Activated CD4-positive, alpha-beta T cell treated with anti-CD3 and anti-CD28 coated beads, Interleukin-2, amount 50 U/mL, for 4 hours (primary cell): Measurements from ENCODE around the gene RPL11.
"Not testable (repeated sequence)": the region's sequence is repeated elsewhere in the genome, so short reads cannot be mapped to it uniquely, and the experiment has no call there.

ENCODE experiments used
- DNase-seq, 2 experiments: peaks; one replicate each; pipeline ENCODE4 v3.0.0-alpha.2; 2020

Gene RPL11

DNA sequence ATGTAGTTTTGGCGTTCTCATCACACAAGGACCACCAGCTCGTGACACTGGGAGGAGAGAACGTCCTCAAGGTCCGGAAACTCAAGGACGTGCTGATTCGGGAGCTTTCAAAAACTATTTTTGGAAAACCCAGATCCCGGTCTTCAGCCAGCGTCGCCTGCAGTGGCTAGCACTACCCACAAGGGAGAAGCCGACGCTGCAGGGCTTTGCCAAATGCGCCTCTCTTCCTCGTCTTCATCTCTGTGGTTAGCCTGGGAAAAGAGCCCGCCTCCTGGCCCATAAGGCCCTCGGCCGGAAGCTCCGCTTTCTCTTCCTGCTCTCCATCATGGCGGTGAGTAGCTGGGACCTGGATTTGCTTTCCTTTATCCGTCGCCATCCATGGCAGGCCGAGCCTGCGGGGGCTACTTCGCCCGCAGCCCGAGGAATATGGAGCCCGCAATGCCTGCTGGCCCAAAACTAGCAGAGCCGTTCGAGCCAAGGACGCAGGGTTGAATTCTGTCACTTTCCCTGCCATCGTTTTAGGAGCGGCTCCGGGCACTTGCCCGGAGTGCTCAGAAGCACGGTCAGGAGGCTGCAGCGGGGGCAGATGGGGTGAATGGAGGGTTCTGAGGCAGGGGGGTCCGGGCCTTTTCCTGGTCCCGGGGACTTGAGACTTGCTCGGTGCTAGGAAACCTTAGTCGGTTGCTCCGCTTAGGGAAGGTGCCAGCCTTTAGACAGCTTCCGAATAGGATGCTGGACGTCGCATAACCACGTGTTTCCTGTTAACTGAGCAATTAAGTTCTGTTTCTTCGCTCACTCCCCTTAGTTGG, at the start of gene RPL11:
Gene RPL11 (plus strand): TSS at position 308 of the 809 bp plus-strand sequence. CDS start 18 bp downstream, at position 326.
- DNase-seq = peak; percentile 84 to 86

DNA sequence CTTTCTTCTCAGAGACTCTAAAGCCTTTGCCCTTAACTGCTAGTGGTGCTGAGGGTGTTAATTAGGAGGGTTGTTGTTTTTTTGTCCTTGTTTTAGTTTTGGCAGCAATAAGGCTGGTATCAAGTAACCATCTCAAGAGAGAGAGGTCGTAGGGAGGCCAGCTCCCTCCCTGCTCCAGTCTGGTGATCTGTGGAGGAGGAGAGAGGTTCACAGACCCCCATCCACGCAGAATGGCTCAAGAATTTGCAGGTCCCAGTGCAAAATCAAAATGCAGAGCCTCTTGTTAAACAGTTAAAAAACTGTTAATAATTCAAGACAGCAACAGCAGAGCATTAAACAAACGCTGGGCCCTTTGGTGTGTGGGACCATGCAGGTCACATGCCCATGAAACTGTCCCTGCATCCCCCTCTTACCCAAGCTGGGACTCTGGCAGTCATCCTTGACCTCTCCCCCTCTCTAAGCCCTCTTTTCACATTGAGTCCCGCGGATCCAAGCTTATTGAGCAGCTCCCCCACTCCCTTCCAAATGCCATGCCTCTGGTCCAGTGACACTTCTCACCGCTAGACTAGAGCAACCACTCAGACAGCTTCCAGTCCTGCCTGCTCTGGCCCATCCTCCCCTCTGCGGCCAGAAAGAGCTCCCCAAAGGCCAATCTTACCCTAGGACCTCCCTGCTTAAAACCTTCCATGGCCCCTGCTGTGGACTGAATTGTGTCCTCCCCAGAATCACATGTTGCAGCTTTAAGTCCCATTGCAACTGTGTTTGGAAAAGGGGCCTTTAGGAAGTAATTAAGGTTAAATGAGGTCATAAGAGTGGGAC, 47.7 kb upstream of the RPL11 start:
- no peak for DNase-seq

DNA sequence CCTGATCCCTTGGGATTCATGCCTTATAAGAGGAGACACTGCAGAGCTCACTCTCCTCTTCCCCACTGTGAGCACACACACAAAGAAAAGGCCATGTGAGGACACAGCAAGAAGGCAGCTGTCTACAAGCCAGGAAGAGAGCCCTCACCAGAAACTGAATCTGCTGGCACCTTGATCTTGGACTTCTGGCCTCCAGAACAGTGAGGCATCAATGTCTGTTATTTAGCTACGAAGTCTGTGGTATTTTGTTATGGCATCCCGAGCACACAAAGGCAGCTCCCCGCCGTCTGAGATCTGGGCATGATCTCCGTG, 47.1 kb upstream of the RPL11 start:
- DNase-seq = no peak

DNA sequence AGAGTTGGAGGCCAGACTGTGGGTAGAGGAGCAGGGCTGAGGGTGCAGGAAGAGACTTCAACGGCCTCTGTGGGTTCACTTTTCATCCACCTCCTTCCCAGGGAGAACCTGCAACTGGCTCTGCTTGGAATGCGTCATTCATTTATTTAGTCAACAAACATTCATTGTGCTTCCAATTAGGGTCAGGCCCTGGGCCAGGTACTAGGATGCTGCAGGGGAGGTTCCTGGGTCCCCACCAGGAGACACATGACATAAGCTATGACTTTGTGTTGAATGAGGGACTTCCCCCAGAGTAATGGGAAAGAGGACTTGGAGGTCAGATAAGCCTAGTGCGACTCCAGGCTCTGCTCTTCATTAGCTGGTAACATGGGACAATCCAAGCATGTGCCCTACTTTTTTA, 46.3 kb upstream of the RPL11 start:
- no peak for DNase-seq

DNA sequence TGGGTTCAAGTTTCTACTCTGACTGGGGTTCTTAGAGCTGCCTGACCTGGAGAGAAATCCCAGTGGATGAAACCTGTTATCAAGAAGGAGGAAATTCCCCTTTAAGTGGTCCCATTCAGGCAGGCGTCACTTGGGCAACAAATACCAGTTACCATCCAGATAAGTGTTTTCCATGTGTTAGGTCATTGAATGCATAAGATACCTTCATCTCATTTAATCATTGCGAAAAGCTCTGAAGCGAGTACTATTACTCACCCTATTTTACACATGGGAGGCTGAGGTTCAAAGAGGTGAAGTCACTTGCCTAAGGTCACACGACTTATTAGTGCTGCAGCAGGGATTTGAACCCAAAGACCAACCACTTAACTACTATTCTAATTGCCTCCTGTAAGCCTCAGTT, 45.5 kb upstream of the RPL11 start:
- no peak for DNase-seq

DNA sequence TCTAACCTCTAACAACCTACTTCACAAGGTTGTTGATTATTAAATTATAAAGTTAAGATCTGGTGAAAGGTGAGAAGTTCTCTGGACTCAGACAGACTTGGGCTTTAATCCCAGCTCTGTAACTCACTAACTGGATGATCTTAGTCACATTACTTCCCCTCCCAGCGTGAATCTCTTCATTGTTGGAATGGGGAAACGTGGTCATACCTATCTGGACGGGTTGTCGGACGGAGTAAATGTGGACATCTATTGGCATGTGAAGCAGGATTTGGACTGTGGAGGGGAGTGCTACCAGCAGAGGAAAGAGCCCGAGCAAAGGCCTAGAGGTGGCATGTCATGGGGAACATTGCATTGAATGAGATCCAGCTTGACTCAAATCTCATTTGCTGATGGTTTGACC, 45.1 kb upstream of the RPL11 start:
- no peak for DNase-seq

DNA sequence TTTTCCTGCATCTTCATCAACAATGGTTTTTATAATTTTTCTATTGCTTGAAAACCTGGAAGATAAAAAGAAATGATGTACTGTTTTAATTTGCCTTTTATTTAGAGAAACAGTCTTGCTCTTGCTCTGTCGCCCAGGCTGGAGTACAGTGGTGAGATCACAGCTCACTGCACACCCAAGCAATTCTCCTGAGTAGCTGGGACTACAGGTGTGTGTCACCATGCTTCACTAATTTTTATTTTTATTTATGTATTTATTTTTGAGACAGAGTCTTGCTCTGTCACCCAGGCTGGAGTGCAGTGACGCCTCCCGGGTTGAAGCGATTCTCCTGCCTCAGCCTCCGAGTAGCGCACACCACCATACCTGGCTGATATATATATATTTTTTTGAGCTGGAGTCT, 43.0 kb upstream of the RPL11 start:
- DNase-seq = no peak

DNA sequence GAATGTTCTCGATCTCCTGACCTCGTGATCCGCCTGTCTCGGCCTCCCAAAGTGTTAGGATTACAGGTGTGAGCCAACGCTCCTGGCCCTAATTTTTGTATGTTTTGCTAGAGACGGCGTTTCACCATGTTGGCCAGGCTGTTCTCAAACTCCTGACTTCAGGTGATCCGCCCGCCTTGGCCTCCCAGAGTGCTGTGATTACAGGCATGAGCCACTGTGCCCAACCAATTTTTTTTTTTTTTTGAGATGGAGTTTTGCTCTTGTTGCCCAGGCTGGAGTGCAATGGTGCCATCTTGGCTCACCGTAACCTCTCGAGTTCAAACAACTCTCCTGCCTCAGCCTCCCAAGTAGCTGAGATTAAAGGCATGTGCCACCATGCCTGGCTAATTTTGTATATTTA, 42.4 kb upstream of the RPL11 start:
- DNase-seq = not testable (repeated sequence)

DNA sequence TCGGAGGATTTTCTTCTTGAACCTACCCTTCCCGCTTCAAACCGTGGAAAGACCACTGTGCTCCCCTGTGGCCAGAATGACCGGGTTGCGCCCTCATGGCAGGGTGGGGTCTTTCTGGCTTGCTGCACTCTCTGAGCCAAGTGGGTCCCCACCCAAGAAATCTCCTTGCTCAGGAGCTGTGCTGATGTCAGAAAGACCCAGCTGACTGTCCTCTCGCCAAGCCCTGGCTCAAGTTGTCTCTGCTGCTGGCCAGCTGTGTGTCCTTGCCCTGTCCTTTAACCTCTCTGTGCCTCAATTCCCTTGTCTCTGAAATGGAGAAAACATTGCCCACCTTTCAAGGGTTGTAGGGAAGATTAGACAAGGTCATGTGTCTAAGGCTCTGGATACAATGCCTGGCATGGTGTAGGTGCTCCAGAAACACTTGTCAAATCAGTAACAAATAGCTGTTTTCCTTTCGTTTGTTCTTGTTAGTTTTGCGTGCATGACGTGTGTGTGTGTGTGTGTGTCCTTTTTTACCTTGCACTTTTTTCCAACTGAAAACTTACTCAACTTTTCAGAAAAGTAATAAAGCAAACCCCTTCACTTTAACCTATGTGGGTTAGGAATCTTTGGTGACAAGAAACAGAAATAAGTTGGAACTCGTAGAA, 41.1 kb upstream of the RPL11 start:
- no peak for DNase-seq

DNA sequence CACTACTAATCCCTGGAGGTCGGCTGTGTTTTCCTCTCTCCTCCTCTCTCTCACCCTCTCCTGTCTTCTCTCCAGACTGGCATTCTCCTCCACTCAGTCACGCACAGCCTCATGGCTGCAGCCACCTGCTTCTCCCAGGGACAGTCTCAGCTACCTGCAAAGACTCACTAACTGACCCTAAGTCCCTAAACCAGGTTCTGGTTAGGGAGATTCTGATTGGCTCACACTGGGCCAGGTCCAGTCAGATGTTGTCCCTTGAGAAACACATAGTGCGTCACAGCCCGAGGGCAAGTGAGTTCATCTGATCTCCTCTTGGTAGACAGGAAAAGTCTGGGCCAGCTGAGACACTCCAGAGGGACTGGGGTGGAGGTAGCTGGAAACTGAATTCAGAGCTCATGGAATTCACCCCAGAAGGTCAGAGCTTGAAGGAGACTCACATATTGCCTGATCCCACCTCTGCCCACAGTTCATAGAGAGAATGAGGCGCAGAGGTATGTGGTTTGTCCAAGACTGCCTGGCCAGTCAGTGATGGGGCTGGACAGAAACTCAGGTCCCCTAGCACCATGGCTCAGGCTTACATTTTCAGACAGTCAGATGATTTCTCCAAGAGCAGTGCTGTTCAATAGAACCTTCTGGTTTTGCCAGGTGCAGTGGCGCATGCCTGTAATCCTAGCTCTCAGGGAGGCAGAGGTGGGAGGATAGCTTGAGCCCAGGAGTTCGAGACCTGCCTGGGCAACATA, 40.4 kb upstream of the RPL11 start:
- no peak for DNase-seq

DNA sequence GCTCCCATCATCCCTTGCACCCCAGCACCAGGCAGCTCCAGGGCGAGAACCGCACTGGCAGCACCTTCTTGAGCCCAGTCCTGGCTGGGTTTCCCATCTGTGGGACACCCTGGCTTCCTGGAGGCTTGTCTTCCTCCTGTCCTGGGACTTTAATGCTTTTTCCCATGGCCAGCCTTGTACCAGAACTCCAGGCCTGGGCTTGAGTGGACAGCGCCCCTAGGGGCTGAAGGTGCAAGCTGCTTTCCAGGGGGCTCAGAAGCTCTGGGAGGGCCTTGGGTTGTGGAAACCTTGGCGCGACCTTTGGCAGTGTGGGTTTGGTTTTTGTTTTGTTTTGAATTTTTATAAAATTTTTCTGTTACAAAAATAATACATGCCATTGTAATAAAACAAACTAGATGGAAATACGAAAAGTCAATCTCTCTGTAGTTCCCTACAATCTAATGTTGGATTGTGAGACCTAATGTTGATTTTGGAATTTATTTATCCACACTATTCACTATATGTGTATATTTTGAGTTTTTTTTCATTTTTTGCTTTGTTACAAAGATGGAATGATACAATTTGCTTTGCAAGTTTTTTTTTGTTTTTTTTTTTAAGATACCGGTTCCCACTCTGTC, 33.8 kb upstream of the RPL11 start:
- DNase-seq = peak; percentile 16 to 19

DNA sequence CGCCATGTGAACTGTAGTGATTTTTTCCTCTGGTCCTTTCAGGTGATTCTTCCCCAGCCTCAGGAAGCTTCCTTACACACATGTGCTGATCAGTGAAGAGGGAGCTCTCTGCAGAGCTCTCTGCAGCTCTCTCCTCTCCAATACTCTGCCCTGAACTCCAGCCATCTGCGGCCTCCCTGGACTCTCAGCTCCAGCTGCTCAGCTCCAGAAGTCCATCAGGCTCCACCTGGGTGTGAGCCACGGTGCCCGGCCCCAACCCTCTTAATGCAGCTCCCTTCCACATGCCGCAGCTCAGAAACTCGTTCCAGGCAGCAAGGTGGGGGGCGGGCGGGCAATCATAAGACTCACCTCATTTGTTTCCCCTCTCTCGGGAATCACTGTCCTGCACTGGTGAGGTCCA, 30.9 kb upstream of the RPL11 start:
- DNase-seq = no peak

DNA sequence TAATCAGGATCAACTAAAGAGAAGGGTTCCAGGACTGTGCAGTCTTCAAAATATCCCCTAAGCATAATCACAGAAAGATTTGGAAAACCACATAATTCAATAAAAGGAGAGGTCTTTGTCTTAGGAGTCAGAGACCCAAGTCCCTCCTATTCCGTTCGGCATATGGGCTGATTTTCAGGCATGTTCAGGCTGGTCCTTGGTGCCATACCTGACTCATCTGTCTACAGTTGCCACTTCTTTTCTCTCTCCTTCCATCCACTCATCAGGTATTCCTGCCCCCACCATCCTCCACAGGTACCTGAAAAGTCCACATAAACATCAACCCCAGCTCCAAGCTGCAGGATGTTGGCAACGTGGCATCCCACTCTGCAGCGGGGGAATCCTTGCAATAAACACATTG, 29.7 kb upstream of the RPL11 start:
- DNase-seq = no peak

DNA sequence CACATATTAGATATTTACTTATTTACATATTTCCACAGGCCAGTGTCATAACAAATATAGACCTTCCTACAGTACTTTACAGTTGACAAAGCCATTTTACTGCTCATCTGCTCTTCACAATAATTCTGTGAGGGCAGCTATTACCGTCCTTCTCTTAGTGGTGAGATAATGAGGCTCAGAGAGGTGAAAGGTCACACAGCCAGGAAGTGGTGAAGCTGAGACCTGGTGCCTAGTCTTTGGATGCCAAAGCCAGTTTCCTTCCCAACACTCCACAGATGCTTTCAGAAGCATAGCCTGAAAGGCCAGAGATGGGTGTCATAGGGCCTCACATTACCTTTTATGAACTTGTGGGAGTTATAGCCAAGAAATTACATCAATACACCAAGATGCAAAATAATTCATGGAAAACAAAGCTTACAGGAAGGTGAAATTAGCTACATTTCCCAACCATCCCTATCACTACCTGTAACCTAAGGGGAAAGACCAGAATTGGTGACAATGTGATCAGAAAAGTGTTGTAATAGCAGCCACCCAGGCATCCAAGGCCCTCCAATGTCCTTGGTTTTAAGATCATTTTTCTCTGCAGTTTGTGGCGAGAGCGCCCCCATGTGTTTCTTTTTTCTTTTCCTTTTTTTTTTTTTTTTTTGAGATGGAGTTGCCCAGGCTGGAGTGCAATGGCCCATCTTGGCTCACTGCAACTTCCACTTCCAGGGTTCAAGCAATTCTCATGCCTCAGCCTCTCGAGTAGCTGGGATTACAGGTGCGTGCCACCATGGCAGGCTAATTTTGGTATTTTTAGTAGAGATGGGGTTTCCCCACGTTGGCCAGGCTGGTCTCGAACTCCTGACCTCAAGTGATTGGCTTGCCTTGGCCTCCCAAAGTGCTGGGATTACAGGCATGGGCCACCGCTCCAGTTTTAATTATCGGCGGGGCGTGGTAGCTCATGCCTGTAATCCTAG, 26.5 kb upstream of the RPL11 start:
- DNase-seq = no peak

DNA sequence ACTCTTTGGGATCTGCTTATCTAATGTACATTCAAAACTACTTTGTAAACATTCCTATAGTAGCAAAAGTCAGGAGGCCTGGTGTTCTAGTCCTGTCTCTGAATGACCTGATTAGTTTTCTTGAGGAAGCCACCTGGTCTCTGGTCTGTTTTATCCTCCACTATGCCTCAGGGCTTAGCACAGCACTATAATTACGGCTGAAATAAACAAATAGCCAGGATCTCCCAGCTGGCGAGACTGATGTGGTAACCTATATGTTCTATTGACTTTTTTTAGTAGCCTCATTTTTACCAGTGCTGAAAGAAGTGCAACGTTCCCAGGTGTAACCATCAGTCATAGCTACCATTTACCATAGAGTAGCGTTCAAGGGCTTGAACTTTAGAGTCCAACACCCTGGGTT, 24.2 kb upstream of the RPL11 start:
- DNase-seq = no peak

DNA sequence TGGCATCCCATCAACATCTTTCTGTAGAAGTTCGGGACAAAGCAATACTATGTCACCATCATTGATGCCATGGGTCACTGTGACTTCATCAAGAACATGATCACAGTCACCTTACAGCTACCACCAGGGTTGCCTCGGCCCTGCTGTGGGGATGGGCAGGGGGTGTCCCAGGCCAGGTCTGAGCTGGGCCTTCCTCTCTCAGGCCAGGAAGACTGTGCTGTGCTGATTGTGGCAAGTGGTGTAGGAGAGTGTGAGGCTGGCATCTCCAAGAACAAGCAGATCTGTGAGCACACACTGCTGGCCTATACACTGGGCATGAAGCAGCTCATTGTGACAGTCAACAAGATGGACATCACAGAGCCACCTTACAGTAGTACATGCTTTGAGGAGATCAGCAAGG, 20.9 kb upstream of the RPL11 start:
- no peak for DNase-seq

DNA sequence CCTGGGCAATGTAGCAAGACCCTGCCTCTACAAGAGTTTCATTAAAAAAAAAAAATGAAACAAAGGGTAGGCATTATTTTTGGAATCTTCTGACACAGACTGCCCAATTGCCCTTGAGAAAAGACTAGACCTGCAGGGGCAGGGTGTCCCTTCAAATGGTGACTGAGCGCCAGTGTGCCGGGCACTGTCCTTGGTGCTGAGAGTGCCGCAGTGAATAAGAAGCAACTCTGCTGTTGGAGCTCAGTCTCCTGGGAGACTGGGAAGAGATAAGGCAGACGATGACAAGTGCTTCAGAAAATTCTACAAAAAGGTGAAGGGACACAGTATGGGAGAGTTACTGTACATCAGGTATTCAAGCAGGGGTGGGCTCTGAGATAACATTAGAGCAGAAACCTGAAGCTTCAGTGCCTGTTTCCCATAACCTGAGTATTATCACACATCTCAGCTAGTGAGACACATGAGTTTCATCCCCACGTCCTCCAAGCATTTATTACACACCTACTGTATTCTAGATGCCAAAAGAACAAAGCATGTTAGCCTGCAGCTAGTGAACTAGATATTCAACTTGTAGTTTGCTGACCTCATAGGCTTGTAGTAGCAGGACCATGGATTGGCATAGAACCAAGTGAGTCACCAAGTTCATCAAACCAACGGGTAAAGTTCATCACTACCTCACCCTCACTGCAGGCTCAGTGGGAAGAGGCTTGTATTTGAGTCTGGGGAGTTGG, 18.4 kb upstream of the RPL11 start:
- no peak for DNase-seq

DNA sequence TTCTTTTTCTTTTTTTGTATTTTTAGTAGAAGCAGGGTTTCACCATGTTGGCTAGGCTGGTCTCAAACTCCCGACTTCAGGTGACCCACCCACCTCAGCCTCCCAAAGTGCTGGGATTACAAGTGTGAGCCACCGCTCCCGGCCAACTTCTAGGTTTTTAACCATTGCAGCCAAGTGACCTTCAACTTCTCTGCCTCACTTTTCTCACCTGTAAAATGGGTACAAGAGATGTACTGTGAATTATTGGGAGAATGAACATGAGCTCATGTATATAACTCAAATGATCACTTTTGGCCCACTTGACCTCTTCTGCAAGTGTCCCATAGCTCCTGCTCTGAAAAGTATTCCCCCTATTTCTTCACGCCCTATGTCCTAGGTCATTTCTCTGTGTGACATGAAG, 11.8 kb upstream of the RPL11 start:
- DNase-seq = no peak

DNA sequence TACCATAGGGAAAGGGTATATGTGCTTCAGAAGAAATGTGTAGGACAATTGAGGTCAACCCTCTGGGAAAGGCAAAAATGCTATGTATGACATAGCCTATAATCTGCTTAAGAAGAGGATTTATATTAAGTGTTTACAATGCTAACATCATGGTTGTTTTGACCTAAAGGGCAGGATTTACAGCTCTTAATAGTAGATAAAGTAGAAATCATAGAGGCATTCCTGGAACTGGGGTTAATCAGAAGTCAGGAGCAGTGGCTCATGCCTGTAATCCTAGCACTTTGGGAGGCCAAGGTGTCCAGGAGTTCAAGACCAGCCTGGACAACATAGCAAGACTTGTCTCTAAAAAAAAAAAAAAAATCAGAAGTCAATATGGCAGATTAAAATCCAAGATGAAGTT, 8.7 kb upstream of the RPL11 start:
- DNase-seq = no peak

DNA sequence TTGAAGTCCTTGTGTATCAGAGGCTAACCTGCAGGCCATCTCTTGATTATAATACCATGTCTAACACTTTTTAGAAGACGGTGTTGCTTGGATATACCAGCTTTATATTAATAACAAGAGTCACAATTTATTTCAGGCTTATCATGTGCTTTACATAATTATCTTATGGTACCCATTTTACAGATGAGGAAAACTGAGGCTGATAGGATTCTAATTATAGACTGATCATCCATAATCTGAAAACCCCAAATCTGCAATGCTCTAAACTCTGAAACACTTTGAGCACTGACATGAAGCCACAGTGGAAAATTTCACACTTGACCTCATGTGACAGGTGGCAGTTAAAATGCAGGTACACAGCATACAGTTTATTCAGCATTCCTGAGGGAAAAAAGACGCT, 7.2 kb upstream of the RPL11 start:
- no peak for DNase-seq

DNA sequence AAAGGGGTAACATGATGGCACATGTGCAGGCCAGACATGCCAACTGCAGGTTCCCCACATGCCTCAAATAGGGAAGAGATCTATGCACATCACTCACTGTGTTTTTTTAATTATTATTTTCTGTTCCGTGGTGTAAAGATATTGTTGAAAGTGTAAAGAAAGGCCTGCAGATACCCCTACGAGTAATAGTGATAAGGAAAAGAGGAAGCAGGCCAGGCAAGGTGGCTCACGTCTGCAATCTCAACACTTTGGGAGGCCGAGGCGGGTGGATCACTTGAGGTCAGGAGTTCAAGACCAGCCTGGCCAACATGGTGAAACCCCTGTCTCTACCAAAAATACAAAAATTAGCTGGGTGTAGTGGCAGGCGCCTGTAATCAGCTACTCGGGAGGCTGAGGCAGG, 6.4 kb upstream of the RPL11 start:
- DNase-seq = not testable (repeated sequence)
